GM06990 (cell line): ENCODE measurements around the gene CCL25.

Experiments
- DNase-seq: peaks from one replicate; pipeline ENCODE4 v3.0.0-alpha.2; 2011; ENCODE audit not compliant: insufficient read length; ENCODE audit errors: extremely low read depth
- H3K27me3 ChIP-seq: replicated peaks from 2 replicates; pipeline ENCODE4 v1.6.0; 2011; ENCODE audit warnings: low read length; ENCODE audit not compliant: control insufficient read depth, insufficient read depth
- H3K36me3 ChIP-seq: 2 replicates; pipeline ENCODE4 v1.5.1; 2011; ENCODE audit warnings: low read length; ENCODE audit not compliant: control insufficient read depth, insufficient read depth
- H3K4me3 ChIP-seq: replicated peaks from 2 replicates; pipeline ENCODE4 v1.5.1; 2011; ENCODE audit warnings: low read depth, mild to moderate bottlenecking, control low read depth, low read length
- TF ChIP-seq, protein P1 (sequence below): IDR thresholded peaks from 2 replicates; pipeline ENCODE4 v1.5.1; 2011; ENCODE audit warnings: low read length, control low read depth, mild to moderate bottlenecking, inconsistent platforms; ENCODE audit not compliant: insufficient read depth, poor library complexity, severe bottlenecking

CCL25 gene

DNA sequence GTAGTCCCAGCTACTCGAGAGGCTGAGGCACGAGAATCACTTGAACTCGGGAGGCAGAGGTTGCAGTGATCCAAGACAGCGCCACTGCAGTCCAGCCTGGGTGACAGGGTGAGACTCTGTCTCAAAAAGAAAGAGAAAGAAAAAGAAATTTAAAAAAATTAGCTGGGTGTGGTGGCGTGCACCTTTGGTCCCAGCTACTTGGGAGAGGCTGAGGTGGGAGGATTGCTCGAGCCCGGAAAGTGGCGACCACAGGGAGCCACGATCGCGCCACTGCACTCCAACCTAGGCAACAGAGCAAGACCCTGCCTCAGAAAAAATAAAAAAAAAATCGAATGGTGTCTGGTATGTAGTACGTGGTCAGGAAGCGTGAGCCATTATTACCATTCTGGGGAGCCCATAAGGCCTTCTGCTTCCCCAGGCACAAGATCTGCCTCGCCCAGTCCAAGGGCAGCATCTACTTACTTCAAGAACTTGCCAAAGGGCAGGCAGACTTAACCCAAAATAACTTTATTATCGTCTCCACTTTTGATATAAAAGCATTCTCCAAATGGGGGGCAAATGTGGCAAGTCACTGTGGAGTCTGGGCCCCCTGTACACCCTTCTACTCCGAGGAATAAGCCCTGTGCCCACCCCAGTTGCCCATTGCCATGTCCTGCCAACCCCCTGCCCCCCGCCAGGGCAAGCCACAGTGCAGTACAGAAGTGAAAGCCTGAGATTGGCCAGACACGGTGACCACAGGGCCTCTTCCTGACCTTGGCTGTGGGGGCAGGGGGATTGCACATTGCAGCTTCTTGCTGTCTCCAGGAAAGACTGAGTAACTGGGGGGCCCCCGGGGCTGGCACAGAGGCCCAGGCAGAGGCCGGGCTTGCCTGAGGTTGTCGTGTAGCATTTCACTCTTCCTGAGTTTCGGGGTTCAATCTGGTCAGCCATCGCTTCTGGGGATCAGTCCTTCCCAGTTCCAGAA, 12.6 kb downstream of the CCL25 start:
- TF ChIP-seq, protein P1, sequence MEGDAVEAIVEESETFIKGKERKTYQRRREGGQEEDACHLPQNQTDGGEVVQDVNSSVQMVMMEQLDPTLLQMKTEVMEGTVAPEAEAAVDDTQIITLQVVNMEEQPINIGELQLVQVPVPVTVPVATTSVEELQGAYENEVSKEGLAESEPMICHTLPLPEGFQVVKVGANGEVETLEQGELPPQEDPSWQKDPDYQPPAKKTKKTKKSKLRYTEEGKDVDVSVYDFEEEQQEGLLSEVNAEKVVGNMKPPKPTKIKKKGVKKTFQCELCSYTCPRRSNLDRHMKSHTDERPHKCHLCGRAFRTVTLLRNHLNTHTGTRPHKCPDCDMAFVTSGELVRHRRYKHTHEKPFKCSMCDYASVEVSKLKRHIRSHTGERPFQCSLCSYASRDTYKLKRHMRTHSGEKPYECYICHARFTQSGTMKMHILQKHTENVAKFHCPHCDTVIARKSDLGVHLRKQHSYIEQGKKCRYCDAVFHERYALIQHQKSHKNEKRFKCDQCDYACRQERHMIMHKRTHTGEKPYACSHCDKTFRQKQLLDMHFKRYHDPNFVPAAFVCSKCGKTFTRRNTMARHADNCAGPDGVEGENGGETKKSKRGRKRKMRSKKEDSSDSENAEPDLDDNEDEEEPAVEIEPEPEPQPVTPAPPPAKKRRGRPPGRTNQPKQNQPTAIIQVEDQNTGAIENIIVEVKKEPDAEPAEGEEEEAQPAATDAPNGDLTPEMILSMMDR: no peak
- Histone ChIP-seq H3K27me3 (no peaks in the 10 kb centered on the region), H3K36me3 (no peaks in the 10 kb centered on the region), H3K4me3 (no peak overlapping the region)
- DNase-seq: no peak

DNA sequence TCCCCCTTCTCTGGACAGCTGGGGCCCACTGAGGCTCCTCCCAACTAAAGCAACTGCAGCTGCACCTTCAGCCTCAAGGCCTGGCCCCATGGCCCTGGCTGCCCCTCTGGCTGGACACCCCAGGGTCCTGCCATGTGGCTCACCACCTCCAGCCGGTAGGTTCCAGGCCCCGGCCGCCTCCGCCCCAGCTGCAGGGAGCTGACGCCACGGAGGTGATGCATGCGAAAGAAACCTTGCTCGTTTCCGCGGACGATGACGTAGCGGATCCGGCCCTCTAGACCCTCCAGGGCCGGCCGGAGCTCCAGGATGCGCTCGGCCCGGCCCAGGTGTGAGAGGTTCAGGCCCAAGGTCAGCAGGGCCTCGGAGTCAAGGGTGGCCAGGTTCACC, 13.3 kb downstream of the CCL25 start:
- Histone ChIP-seq H3K27me3 (no peaks in the 10 kb centered on the region), H3K4me3 (no peak overlapping the region), H3K36me3 (no peaks in the 10 kb centered on the region)
- DNase-seq: no peak
- TF ChIP-seq, protein P1: no peak

DNA sequence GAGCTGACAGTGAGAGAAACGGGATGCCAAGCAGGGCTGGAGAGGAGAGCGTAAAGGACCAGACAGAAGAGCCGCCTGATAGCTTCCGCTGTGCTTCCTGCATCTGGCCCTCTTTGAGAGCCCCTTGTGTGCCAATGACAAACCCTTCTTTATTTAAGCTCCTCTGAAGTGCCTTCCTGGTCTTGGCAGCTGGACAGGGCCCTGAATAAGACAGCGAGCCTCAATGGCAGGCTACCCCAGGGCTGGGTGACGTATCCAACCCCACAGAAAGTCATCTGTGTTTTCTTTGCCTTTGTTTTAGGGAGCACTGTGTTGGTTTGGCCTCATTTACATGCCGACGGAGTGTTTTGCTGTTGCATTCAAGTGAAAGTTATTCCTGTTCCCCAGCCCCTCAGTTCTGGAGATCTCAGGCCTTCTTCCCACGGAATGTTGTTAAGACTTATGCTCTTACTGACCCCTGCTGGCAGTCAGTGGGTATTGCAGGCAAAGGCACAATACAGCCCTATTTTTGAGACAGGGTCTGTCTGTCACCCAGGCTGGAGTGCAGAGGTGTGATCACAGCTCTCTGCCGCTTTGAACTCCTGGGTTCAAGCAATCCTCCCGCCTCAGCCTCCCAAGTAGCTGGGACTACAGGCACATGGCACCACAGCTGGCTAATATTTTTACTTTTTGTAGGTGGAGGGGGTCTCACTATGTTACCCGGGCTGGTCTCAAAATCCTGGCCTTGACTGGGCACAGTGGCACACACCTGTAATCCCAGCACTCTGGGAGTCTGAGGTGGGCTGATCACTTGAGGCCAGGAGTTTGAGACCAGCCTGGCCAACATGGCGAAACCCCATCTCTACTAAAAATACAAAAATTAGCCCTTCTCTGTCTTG, 16.8 kb downstream of the CCL25 start:
- Histone ChIP-seq H3K4me3 (no peak overlapping the region), H3K36me3 (no peaks in the 10 kb centered on the region), H3K27me3 (no peaks in the 10 kb centered on the region; the same call in 1 of the 2 replicates)
- TF ChIP-seq, protein P1: peak; percentile 74
- no peak for DNase-seq

DNA sequence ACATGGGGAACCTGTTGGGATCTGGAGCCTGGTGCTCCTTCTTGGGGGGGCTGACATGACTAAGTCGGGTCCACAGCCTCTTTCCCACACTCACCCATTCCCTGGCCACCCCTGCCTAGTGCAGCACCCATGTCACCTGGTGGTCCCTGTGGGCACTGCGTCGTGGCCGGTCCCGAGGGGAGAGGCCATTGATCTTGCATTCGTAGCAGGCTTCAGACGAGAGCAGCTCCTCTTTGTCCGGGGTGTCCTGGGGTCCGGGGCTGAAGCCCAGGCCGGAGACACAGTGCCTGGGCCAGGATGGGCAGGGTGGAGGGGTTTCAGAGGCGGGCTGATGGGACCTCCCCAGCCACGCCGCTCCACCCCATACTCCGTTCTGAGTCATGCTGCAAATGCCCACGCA, 19.4 kb downstream of the CCL25 start:
- Histone ChIP-seq H3K4me3 (no peak overlapping the region), H3K27me3 (no peaks in the 10 kb centered on the region; the same call in 1 of the 2 replicates), H3K36me3 (no peaks in the 10 kb centered on the region)
- DNase-seq: no peak
- TF ChIP-seq, protein P1: no peak

DNA sequence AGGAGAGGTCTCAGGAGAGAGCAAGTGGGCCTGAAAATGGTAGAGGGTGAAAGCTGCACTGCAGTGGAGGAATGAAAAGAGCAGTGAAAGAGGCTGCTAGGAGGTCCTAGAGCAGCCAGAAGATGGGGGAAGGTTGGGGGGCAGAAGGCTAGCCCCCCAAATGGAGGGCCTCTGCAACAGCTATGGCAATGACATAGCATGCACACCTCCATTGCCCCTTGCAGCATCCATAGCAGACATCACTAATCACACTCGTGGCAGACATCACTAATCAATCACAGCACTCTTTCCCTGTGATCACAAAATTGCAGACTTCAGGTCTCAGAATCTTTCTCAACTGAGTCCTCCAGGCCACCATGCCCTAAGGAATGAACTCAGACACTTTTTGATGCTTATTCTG, 21.9 kb downstream of the CCL25 start:
- H3K27me3 ChIP-seq: no peaks in the 10 kb centered on the region; the same call in 1 of the 2 replicates
- DNase-seq: no peak
- no peak overlapping the region for H3K4me3 ChIP-seq
- no peaks in the 10 kb centered on the region for H3K36me3 ChIP-seq
- TF ChIP-seq, protein P1: no peak
